Right renal cortex interstitium (tissue), 3 donors: ENCODE measurements around the gene DGKD. TPM values are rescaled to one million over a fixed set of nuclear protein-coding genes. Genes with fewer than 3 reads are reported as not detected.
"Not testable (repeated sequence)": the region's sequence is repeated elsewhere in the genome, so short reads cannot be mapped to it uniquely, and the experiment has no call there.

Experiments
- DNase-seq, 3 donors: peaks; one replicate each; pipeline ENCODE4 v3.0.0-alpha.2; 2013; ENCODE audit warnings: low read depth in 3 of 3, low spot score in 2 of 3
- polyA plus RNA-seq, 3 donors: library from polyadenylated mRNA; unstranded; fragments of 120-200 nt; gene quantifications; one replicate each; pipeline ENCODE4 v1.2.1, GENCODE V29; 2013; ENCODE audit not compliant: insufficient read length in 3 of 3

Gene DGKD
- polyA plus RNA-seq, 3 donors = 19.7 to 26.3 (median 24.2) TPM

GRCh38 chr2:233381638-233381995 lies 27.3 kb downstream of the DGKD start:
- DNase-seq = no peak

GRCh38 chr2:233384015-233384414 lies 29.7 kb downstream of the DGKD start:
- no peak for DNase-seq

GRCh38 chr2:233384811-233385488 lies 30.7 kb downstream of the DGKD start:
- no peak for DNase-seq

GRCh38 chr2:233385489-233386044 lies 31.3 kb downstream of the DGKD start:
- no peak for DNase-seq

GRCh38 chr2:233386382-233387041 lies 32.2 kb downstream of the DGKD start:
- DNase-seq = no peak

- no peak for DNase-seq
These were observed 32.9 kb downstream of the DGKD start for GRCh38 chr2:233387225-233387624.

- peak; percentile 80 to 84 (median 82) for DNase-seq
These were observed 33.6 kb downstream of the DGKD start for GRCh38 chr2:233387667-233388528.

- no peak for DNase-seq
These were observed 35.4 kb downstream of the DGKD start for GRCh38 chr2:233389601-233390125.

- DNase-seq = no peak
These were observed 41.4 kb downstream of the DGKD start for GRCh38 chr2:233395687-233396086.

- not testable (repeated sequence) for DNase-seq
These were observed 42.7 kb downstream of the DGKD start for GRCh38 chr2:233396726-233397665.

- DNase-seq = no peak
These were observed 45.3 kb downstream of the DGKD start for GRCh38 chr2:233399306-233400225.

GRCh38 chr2:233400341-233400740 lies 46.0 kb downstream of the DGKD start:
- DNase-seq = no peak

- no peak for DNase-seq
These were observed 46.7 kb downstream of the DGKD start for GRCh38 chr2:233400961-233401360.

GRCh38 chr2:233402346-233402745 lies 48.1 kb downstream of the DGKD start:
- no peak for DNase-seq

GRCh38 chr2:233402789-233403188 lies 48.5 kb downstream of the DGKD start:
- DNase-seq = no peak

GRCh38 chr2:233404222-233404621 lies 49.9 kb downstream of the DGKD start:
- DNase-seq = no peak

- no peak for DNase-seq
These were observed 52.6 kb downstream of the DGKD start for GRCh38 chr2:233406865-233407264.

GRCh38 chr2:233407771-233408181 lies 53.5 kb downstream of the DGKD start:
- no peak for DNase-seq
